ENCODE data around the gene KIRREL2.
"Not testable (repeated sequence)": the region's sequence is repeated elsewhere in the genome, so short reads cannot be mapped to it uniquely, and the experiment has no call there.

Gene KIRREL2

GRCh38 chr19:35856546-35857149, at the start of gene KIRREL2:
KIRREL2 (plus strand) TSS chr19:35856911; CDS start chr19:35857120, 209 bp downstream.
- DNase-seq (ENCODE audit: low spot score), result peak; percentile 56

GRCh38 chr19:35807633-35808032, 49.1 kb upstream of the KIRREL2 start:
- no peak for DNase-seq (ENCODE audit: low spot score)

- no peak for DNase-seq (ENCODE audit: low spot score)
Measured at GRCh38 chr19:35811317-35812219, 45.1 kb upstream of the KIRREL2 start.

- no peak for DNase-seq (ENCODE audit: low spot score)
Measured at GRCh38 chr19:35812220-35813042, 44.3 kb upstream of the KIRREL2 start, which contains the start of gene PRODH2. PRODH2 (minus strand) TSS chr19:35812845; CDS start chr19:35812805, 40 bp downstream.

GRCh38 chr19:35813043-35813890, 43.4 kb upstream of the KIRREL2 start:
- DNase-seq (ENCODE audit: low spot score), result no peak

GRCh38 chr19:35816262-35816661, 40.4 kb upstream of the KIRREL2 start:
- no peak for DNase-seq (ENCODE audit: low spot score)

- no peak for DNase-seq (ENCODE audit: low spot score)
Measured at GRCh38 chr19:35816846-35817245, 39.9 kb upstream of the KIRREL2 start.

- DNase-seq (ENCODE audit: low spot score), result no peak
Measured at GRCh38 chr19:35818445-35818844, 38.3 kb upstream of the KIRREL2 start.

GRCh38 chr19:35822579-35822978, 34.1 kb upstream of the KIRREL2 start:
- no peak for DNase-seq (ENCODE audit: low spot score)

GRCh38 chr19:35824150-35824549, 32.6 kb upstream of the KIRREL2 start:
- DNase-seq (ENCODE audit: low spot score), result no peak

- DNase-seq (ENCODE audit: low spot score), result peak; percentile 27
Measured at GRCh38 chr19:35828692-35829301, 27.9 kb upstream of the KIRREL2 start.

GRCh38 chr19:35830986-35831385, 25.7 kb upstream of the KIRREL2 start:
- no peak for DNase-seq (ENCODE audit: low spot score)

GRCh38 chr19:35832054-35832453, 24.7 kb upstream of the KIRREL2 start:
- no peak for DNase-seq (ENCODE audit: low spot score)

GRCh38 chr19:35833972-35834371, 22.7 kb upstream of the KIRREL2 start:
- DNase-seq (ENCODE audit: low spot score), result no peak

- DNase-seq (ENCODE audit: low spot score), result not testable (repeated sequence)
Measured at GRCh38 chr19:35836096-35836495, 20.6 kb upstream of the KIRREL2 start.

GRCh38 chr19:35841961-35842595, 14.6 kb upstream of the KIRREL2 start:
- no peak for DNase-seq (ENCODE audit: low spot score)

- DNase-seq (ENCODE audit: low spot score), result no peak
Measured at GRCh38 chr19:35842666-35843272, 13.9 kb upstream of the KIRREL2 start.

GRCh38 chr19:35843676-35844481, 12.8 kb upstream of the KIRREL2 start:
- DNase-seq (ENCODE audit: low spot score), result no peak
